Activated CD8-positive, alpha-beta memory T cell treated with anti-CD3 and anti-CD28 coated beads for 24 hours (primary cell): ENCODE results near the gene MAP4K2.
"Not testable (repeated sequence)": the region's sequence is repeated elsewhere in the genome, so short reads cannot be mapped to it uniquely, and the experiment has no call there.

Experiments used
- DNase-seq: peaks from one replicate; pipeline ENCODE4 v3.0.0-alpha.2; 2020

MAP4K2 gene

GRCh38 chr11:64803158-64803845, at the start of gene MAP4K2:
Gene MAP4K2, minus strand, starts transcription at chr11:64803214. Its CDS starts 65 bp downstream, at chr11:64803149.
- DNase-seq, result peak; percentile 91

- DNase-seq, result no peak
These were observed 48.9 kb upstream of the MAP4K2 start for GRCh38 chr11:64851831-64852351.

GRCh38 chr11:64850979-64851567, 48.1 kb upstream of the MAP4K2 start:
- no peak for DNase-seq

- no peak for DNase-seq
These were observed 46.8 kb upstream of the MAP4K2 start for GRCh38 chr11:64849598-64850356.

GRCh38 chr11:64848826-64849597, 46.0 kb upstream of the MAP4K2 start:
- DNase-seq, result no peak

GRCh38 chr11:64848214-64848825, 45.3 kb upstream of the MAP4K2 start:
- DNase-seq, result no peak

- peak; percentile 98 for DNase-seq
These were observed 44.1 kb upstream of the MAP4K2 start for GRCh38 chr11:64846998-64847666.

- DNase-seq, result not testable (repeated sequence)
These were observed 42.7 kb upstream of the MAP4K2 start for GRCh38 chr11:64845776-64846129.

- DNase-seq, result no peak
These were observed 42.2 kb upstream of the MAP4K2 start for GRCh38 chr11:64845129-64845775.

GRCh38 chr11:64844330-64845128, 41.5 kb upstream of the MAP4K2 start, which contains the start of gene CDC42BPG:
Gene CDC42BPG, minus strand, starts transcription at chr11:64844653. Its CDS starts 84 bp downstream, at chr11:64844569.
- DNase-seq, result peak; percentile 84

- no peak for DNase-seq
These were observed 40.8 kb upstream of the MAP4K2 start for GRCh38 chr11:64843686-64844329.

GRCh38 chr11:64842851-64843685, 40.1 kb upstream of the MAP4K2 start:
- DNase-seq, result no peak

GRCh38 chr11:64842366-64842759, 39.3 kb upstream of the MAP4K2 start:
- DNase-seq, result no peak

- no peak for DNase-seq
These were observed 38.8 kb upstream of the MAP4K2 start for GRCh38 chr11:64841592-64842365.

GRCh38 chr11:64839887-64840782, 37.1 kb upstream of the MAP4K2 start:
- no peak for DNase-seq

- DNase-seq, result no peak
These were observed 36.3 kb upstream of the MAP4K2 start for GRCh38 chr11:64839335-64839734.
